HepG2 (cell line): ENCODE measurements around the gene TUBG1. TPM values are rescaled to one million over a fixed set of nuclear protein-coding genes. Genes with fewer than 3 reads are reported as not detected.

Experiments used
- ATAC-seq: fragments of 200-7000 bp; cut with Tn5 transposase; 3 replicates; pipeline ENCODE4 v1.9.1; 2020; ENCODE audit warnings: mild to moderate bottlenecking, moderate library complexity
- BruUV-seq: library from RNA; stranded (reverse); fragments of 400-500 nt; replicated peaks from 2 replicates; lab custom pipeline; 2021; lab: Mats Ljungman, UMichigan
- CTCF ChIA-PET: fragments of 300-600 bp; formaldehyde crosslinking; extraction: SDS; loops from one replicate; lab custom pipeline; 2021; ENCODE audit warnings: low total read pairs, inconsistent platforms, low intra/inter-chr PET ratio; lab: Yijun Ruan, JAX
- POLR2A ChIA-PET: fragments of 350-600 bp; sonication (Branson Sonifier 250); formaldehyde crosslinking; loops from one replicate; lab custom pipeline; 2020; ENCODE audit warnings: antibody characterized with exemption, inconsistent platforms; lab: Yijun Ruan, JAX
- DNase-seq: peaks from one replicate; pipeline ENCODE4 v3.0.0-alpha.2; 2015; ENCODE audit warnings: low spot score
- FAIRE-seq: peaks from 3 replicates; lab custom pipeline; 2011; peaks lifted over from hg19 to GRCh38; lab: Jason Lieb, UNC
- H2AFZ ChIP-seq: one replicate; pipeline ENCODE4 v1.6.1; 2011; ENCODE audit warnings: low read length, inconsistent platforms
- H3K27ac ChIP-seq: fragments of 300-600 bp; 3 replicates; pipeline ENCODE4 v1.8.0; 2011; ENCODE audit warnings: mixed run types, mild to moderate bottlenecking, mixed read lengths, low read length, inconsistent platforms; ENCODE audit not compliant: insufficient read depth; ENCODE audit errors: extremely low read length
- H3K27me3 ChIP-seq, 2 experiments: fragments of 200-600 bp in 1 of 2; 2 replicates in 1 of 2; 3 replicates in 1 of 2; pipeline versions ENCODE4 v1.6.0 to v1.8.0; 2011; ENCODE audit warnings: low read length in 2 of 2, mild to moderate bottlenecking in 2 of 2, moderate library complexity in 2 of 2, inconsistent platforms in 1 of 2; ENCODE audit not compliant: insufficient read depth in 2 of 2, control insufficient read depth in 1 of 2
- H3K36me3 ChIP-seq, 2 experiments: fragments of 200-600 bp in 1 of 2; replicated peaks in 1 of 2; 2 replicates in 1 of 2; 3 replicates in 1 of 2; pipeline versions ENCODE4 v1.5.1 to v1.8.0; 2011; ENCODE audit warnings: low read length in 2 of 2, inconsistent platforms in 1 of 2; ENCODE audit not compliant: insufficient read depth in 2 of 2, control insufficient read depth in 1 of 2
- H3K4me1 ChIP-seq: 2 replicates; pipeline ENCODE4 v1.5.1; 2012; ENCODE audit warnings: low read length, inconsistent platforms; ENCODE audit not compliant: insufficient read depth
- H3K4me2 ChIP-seq: 2 replicates; pipeline ENCODE4 v1.6.0; 2011; ENCODE audit warnings: low read depth, low read length, inconsistent platforms
- H3K4me3 ChIP-seq, 3 experiments: fragments of 200-600 bp in 1 of 3; sonication (generic), shearing (Covaris generic) in 1 of 3; replicated peaks in 1 of 3; 2 replicates each; pipeline ENCODE4 v1.5.1; 2011 to 2016; ENCODE audit warnings: low read length in 3 of 3, inconsistent platforms in 2 of 3, low read depth in 2 of 3, mild to moderate bottlenecking in 2 of 3, control low read depth in 1 of 3, mixed read lengths in 1 of 3; ENCODE audit not compliant: insufficient read depth in 1 of 3
- H3K79me2 ChIP-seq: one replicate; pipeline ENCODE4 v1.6.1; 2011; ENCODE audit warnings: low read length, inconsistent platforms; ENCODE audit not compliant: insufficient read depth
- H3K9ac ChIP-seq: 2 replicates; pipeline ENCODE4 v1.6.0; 2011; ENCODE audit warnings: mild to moderate bottlenecking, low read depth, low read length, inconsistent platforms; ENCODE audit not compliant: insufficient read depth
- H3K9me3 ChIP-seq: 2 replicates; pipeline ENCODE4 v1.5.1; 2012; ENCODE audit warnings: mild to moderate bottlenecking, low read length
- H4K20me1 ChIP-seq: 2 replicates; pipeline ENCODE4 v1.6.0; 2011; ENCODE audit warnings: inconsistent platforms, mild to moderate bottlenecking, low read length, moderate library complexity; ENCODE audit not compliant: insufficient read depth
- ATF6 ChIP-seq: sonication (generic); formaldehyde crosslinking; conservative IDR thresholded peaks from 2 replicates; pipeline ENCODE4 v1.4.0; 2020; ENCODE audit warnings: missing genetic modification reagents
- CBX1 ChIP-seq: IDR thresholded peaks from one replicate; pipeline ENCODE4 v1.6.1; 2016; ENCODE audit warnings: antibody characterized with exemption, low read depth
- EHMT2 ChIP-seq: fragments of 200-600 bp; sonication (generic); IDR thresholded peaks from 2 replicates; pipeline ENCODE4 v1.7.0; 2017; ENCODE audit warnings: antibody characterized with exemption, low read depth, low read length, borderline replicate concordance
- RFXANK ChIP-seq: IDR thresholded peaks from 2 replicates; pipeline ENCODE4 v1.6.1; 2016
- UBTF ChIP-seq: sonication (generic); formaldehyde crosslinking; IDR thresholded peaks from 2 replicates; pipeline ENCODE4 v1.4.0; 2020; ENCODE audit warnings: mild to moderate bottlenecking, missing genetic modification reagents
- WIZ ChIP-seq: sonication (generic); formaldehyde crosslinking; IDR thresholded peaks from 2 replicates; pipeline ENCODE4 v1.5.1; 2020; ENCODE audit warnings: mild to moderate bottlenecking, missing genetic modification reagents
- ZGPAT ChIP-seq: IDR thresholded peaks from 2 replicates; pipeline ENCODE4 v1.6.1; 2016; ENCODE audit warnings: mild to moderate bottlenecking
- ZNF468 ChIP-seq: sonication (generic); formaldehyde crosslinking; IDR thresholded peaks from 2 replicates; pipeline ENCODE4 v1.8.0; 2022; ENCODE audit warnings: mild to moderate bottlenecking, moderate library complexity, missing genetic modification reagents
- ZNF564 ChIP-seq: sonication (generic); formaldehyde crosslinking; IDR thresholded peaks from 2 replicates; pipeline ENCODE4 v1.8.1; 2023; ENCODE audit warnings: mild to moderate bottlenecking, missing genetic modification reagents
- ZNF570 ChIP-seq: sonication (generic); formaldehyde crosslinking; IDR thresholded peaks from 2 replicates; pipeline ENCODE4 v1.4.0; 2020; ENCODE audit warnings: mild to moderate bottlenecking, missing genetic modification reagents, borderline replicate concordance
- ZNF713 ChIP-seq: sonication (generic); formaldehyde crosslinking; IDR thresholded peaks from 2 replicates; pipeline ENCODE4 v1.4.0; 2020; ENCODE audit warnings: mild to moderate bottlenecking, missing genetic modification reagents
- ZXDC ChIP-seq: sonication (generic); formaldehyde crosslinking; IDR thresholded peaks from 2 replicates; pipeline ENCODE4 v1.5.0; 2020; ENCODE audit warnings: mild to moderate bottlenecking, missing genetic modification reagents
- WGBS: methylation state at CpG from one replicate; pipeline ENCODE4 v1.1.6; 2017; ENCODE audit warnings: low lambda C conversion rate; 5-methylcytosine and 5-hydroxymethylcytosine counted together
- in situ Hi-C: cut with HindIII; loops from 2 replicates; pipeline ENCODE4 v1.10.0; 2017; ENCODE audit warnings: low pct_unique_long_range_greater_than_20kb; ENCODE audit not compliant: extremely low pct_ligation_motif_present
- intact Hi-C: fragments of 100-400 bp; cut with micrococcal nuclease; formaldehyde crosslinking; loops from one replicate; pipeline ENCODE4 v1.10.0; 2022; ENCODE audit not compliant: unreplicated experiment
- polyA plus RNA-seq, 8 experiments: library from polyadenylated mRNA; depleted of rRNA in 3 of 8; stranded (reverse) in 7 of 8; unstranded in 1 of 8; fragments of >200 nt; fragmentation: Illumina TruSeq in 4 of 8; extraction: Trizol in 4 of 8; gene quantifications; 2 replicates each; pipeline versions ENCODE4 v1.2.1 to v1.2.3, GENCODE V29; 2011 to 2016; ENCODE audit warnings: low read depth in 4 of 8, missing spikeins in 1 of 8, mixed read lengths in 1 of 8; ENCODE audit not compliant: insufficient read depth in 1 of 8
- total RNA-seq, 5 experiments: library from RNA; depleted of rRNA; stranded (reverse); fragments of >200 nt; fragmentation: Illumina TruSeq; extraction: Trizol; gene quantifications; 2 replicates each; pipeline ENCODE4 v1.2.3, GENCODE V29; 2016; ENCODE audit warnings: low read depth in 1 of 5

Gene TUBG1
- total and polyA plus RNA-seq, 2 of the 13 experiments (the other 11 are each of a cell fraction or from before 2014, with no cell fraction given), result 74.1 to 137 TPM

GRCh38 chr17:42564815-42565522, 44.5 kb upstream of the TUBG1 start (continued):
- TF ChIP-seq ATF6 (no peak), ZNF564 (CRISPR knock-in tag) (no peak; the same call in 1 of the 2 replicates), ZNF468 (CRISPR knock-in tag) (no peak)

GRCh38 chr17:42565523-42566214, 43.8 kb upstream of the TUBG1 start:
- intact Hi-C loops (no loop called here), in situ Hi-C loops (no loop called here)
- H3K27ac ChIP-seq, result peak overlapping the region; percentile 91
- WGBS, result 95% methylated on average over 13 of the region's 16 CpGs
- H3K27me3 ChIP-seq, result no peaks in the 10 kb centered on the region; a peak in 1 of 5 replicates
- FAIRE-seq (no peak), ATAC-seq (no peak), DNase-seq (no peak)
- no peaks in the 10 kb centered on the region for H4K20me1 ChIP-seq
- no peaks in the 10 kb centered on the region for H3K9me3 ChIP-seq
- peak overlapping the region in 2 of 3 experiments; percentile 13 to 91; a peak in 3 of 6 replicates for H3K4me3 ChIP-seq
- POLR2A ChIA-PET, result interaction anchor here (0.7 to 8.5 kb wide), 15 partner anchors 11 to 254 kb away, joined by 3 to 128 read pairs (median 9); partner anchors contain the start of genes CAVIN1, CNTD1, COA3 and HSD17B1
- H2AFZ ChIP-seq, result no peak overlapping the region
- peaks cover 42% of the 10 kb centered on the region for H3K79me2 ChIP-seq
- BruUV-seq, result no TSS peak
- peaks cover 26 to 48% of the 10 kb centered on the region in 2 experiments for H3K36me3 ChIP-seq
- CTCF ChIA-PET, result no interaction called here
- peaks cover 80% of the 10 kb centered on the region for H3K4me1 ChIP-seq
- peak overlapping the region; percentile 94 for H3K9ac ChIP-seq
- H3K4me2 ChIP-seq, result peak overlapping the region; percentile 82
- TF ChIP-seq WIZ (no peak), UBTF (0 out of 2 replicates have a peak, but pooled peaks have one; percentile 7), RFXANK (CRISPR knock-in tag) (no peak), ZNF713 (0 out of 2 replicates have a peak, but pooled peaks have one; percentile 22), ZGPAT (no peak), ZXDC (CRISPR knock-in tag) (no peak), EHMT2 (no peak), ZNF570 (CRISPR knock-in tag) (no peak), CBX1 (no peak)
